ENCODE measurements around the gene RGR.

The RGR gene

DNA sequence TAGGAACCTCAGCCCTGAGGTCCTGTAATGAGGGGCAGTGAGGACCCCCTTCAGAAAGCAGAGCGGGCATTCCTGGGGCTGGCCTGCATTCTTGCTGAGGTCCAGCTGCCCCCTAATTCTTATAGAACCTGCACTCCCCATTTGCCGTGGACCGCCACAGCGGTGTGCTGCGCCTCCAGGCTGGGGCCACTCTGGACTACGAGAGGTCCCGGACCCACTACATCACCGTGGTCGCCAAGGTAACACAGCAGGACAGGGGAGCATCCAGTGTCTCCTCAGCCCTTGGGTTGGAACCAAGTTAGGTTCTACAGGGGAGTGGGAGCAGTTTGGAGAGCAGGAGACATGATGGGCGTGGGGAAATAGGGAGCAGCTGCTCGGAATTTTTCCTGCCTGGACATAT lies 43.2 kb upstream of the RGR start:
- Histone ChIP-seq H3K36me3 (ENCODE audit: insufficient read depth, insufficient read length, low read length) (no peaks in the 10 kb centered on the region), H3K9me3 (ENCODE audit: insufficient read depth, low read length) (no peaks in the 10 kb centered on the region), H3K27me3 (ENCODE audit: insufficient read depth, insufficient read length) (no peaks in the 10 kb centered on the region), H3K4me1 (ENCODE audit: insufficient read depth, insufficient read length) (no peaks in the 10 kb centered on the region), H3K9ac (ENCODE audit: insufficient read length, low read depth) (no peak overlapping the region), H3K4me3 (ENCODE audit: insufficient read length, low read depth) (no peak overlapping the region)
- DNase-seq (ENCODE audit: low read depth, low spot score) = no peak
- TF ChIP-seq ZNF274 (IDR thresholded peaks at IDR 0.05; ENCODE audit: low read depth, low read length) (no peak), YY1 (IDR thresholded peaks at IDR 0.05; ENCODE audit: insufficient read depth, insufficient read length) (no peak), SUZ12 (IDR thresholded peaks at IDR 0.05; ENCODE audit: extremely low read depth, insufficient read depth, insufficient read length) (no peak)

GRCh38 chr10:84202349-84202748 lies 42.5 kb upstream of the RGR start:
- Histone ChIP-seq H3K4me3 (ENCODE audit: insufficient read length, low read depth) (no peak overlapping the region), H3K27me3 (ENCODE audit: insufficient read depth, insufficient read length) (no peaks in the 10 kb centered on the region), H3K36me3 (ENCODE audit: insufficient read depth, insufficient read length, low read length) (no peaks in the 10 kb centered on the region), H3K9me3 (ENCODE audit: insufficient read depth, low read length) (no peaks in the 10 kb centered on the region), H3K4me1 (ENCODE audit: insufficient read depth, insufficient read length) (no peaks in the 10 kb centered on the region), H3K9ac (ENCODE audit: insufficient read length, low read depth) (no peak overlapping the region)
- DNase-seq (ENCODE audit: low read depth, low spot score) = no peak
- TF ChIP-seq SUZ12 (IDR thresholded peaks at IDR 0.05; ENCODE audit: extremely low read depth, insufficient read depth, insufficient read length) (no peak), ZNF274 (IDR thresholded peaks at IDR 0.05; ENCODE audit: low read depth, low read length) (no peak), YY1 (IDR thresholded peaks at IDR 0.05; ENCODE audit: insufficient read depth, insufficient read length) (no peak)

DNA sequence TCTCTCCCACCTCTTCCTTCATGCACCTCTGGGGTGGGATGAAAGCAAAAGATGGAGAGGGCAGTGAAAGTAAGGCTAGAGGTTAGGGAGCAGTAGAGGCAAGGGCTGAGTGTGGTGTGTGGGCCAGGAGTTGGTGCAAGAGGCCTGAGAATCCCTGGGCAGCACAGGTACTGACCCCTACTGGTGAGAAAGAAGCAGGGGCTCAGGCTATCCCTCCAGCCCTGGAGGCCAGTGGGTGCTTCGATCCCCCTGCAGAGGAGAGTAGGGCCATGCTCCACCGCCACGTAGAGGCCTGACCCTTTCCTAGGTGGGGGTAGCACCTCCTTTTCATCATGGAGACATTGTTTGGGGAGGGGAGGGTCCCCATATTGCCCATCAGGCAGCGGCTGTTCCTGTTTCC lies 40.7 kb upstream of the RGR start:
- H3K4me3 ChIP-seq (ENCODE audit: insufficient read length, low read depth) = no peak overlapping the region
- H3K9ac ChIP-seq (ENCODE audit: insufficient read length, low read depth) = no peak overlapping the region
- H3K9me3 ChIP-seq (ENCODE audit: insufficient read depth, low read length) = no peaks in the 10 kb centered on the region
- H3K4me1 ChIP-seq (ENCODE audit: insufficient read depth, insufficient read length) = no peaks in the 10 kb centered on the region
- DNase-seq (ENCODE audit: low read depth, low spot score) = no peak
- TF ChIP-seq SUZ12 (IDR thresholded peaks at IDR 0.05; ENCODE audit: extremely low read depth, insufficient read depth, insufficient read length) (no peak), YY1 (IDR thresholded peaks at IDR 0.05; ENCODE audit: insufficient read depth, insufficient read length) (no peak), ZNF274 (IDR thresholded peaks at IDR 0.05; ENCODE audit: low read depth, low read length) (no peak)
- no peaks in the 10 kb centered on the region for H3K27me3 ChIP-seq (ENCODE audit: insufficient read depth, insufficient read length)
- no peaks in the 10 kb centered on the region for H3K36me3 ChIP-seq (ENCODE audit: insufficient read depth, insufficient read length, low read length)

- no peaks in the 10 kb centered on the region for H3K27me3 ChIP-seq (ENCODE audit: insufficient read depth, insufficient read length)
- TF ChIP-seq YY1 (IDR thresholded peaks at IDR 0.05; ENCODE audit: insufficient read depth, insufficient read length) = no peak
- TF ChIP-seq SUZ12 (IDR thresholded peaks at IDR 0.05; ENCODE audit: extremely low read depth, insufficient read depth, insufficient read length) = no peak
- TF ChIP-seq ZNF274 (IDR thresholded peaks at IDR 0.05; ENCODE audit: low read depth, low read length) = no peak
- H3K9ac ChIP-seq (ENCODE audit: insufficient read length, low read depth) = no peak overlapping the region
- no peaks in the 10 kb centered on the region for H3K9me3 ChIP-seq (ENCODE audit: insufficient read depth, low read length)
- DNase-seq (ENCODE audit: low read depth, low spot score) = no peak
- no peaks in the 10 kb centered on the region for H3K4me1 ChIP-seq (ENCODE audit: insufficient read depth, insufficient read length)
- H3K4me3 ChIP-seq (ENCODE audit: insufficient read length, low read depth) = no peak overlapping the region
- H3K36me3 ChIP-seq (ENCODE audit: insufficient read depth, insufficient read length, low read length) = no peaks in the 10 kb centered on the region
Measured at GRCh38 chr10:84204610-84205009, 40.2 kb upstream of the RGR start.

- Histone ChIP-seq H3K9ac (ENCODE audit: insufficient read length, low read depth) (no peak overlapping the region), H3K36me3 (ENCODE audit: insufficient read depth, insufficient read length, low read length) (no peaks in the 10 kb centered on the region), H3K4me3 (ENCODE audit: insufficient read length, low read depth) (no peak overlapping the region), H3K9me3 (ENCODE audit: insufficient read depth, low read length) (no peaks in the 10 kb centered on the region), H3K27me3 (ENCODE audit: insufficient read depth, insufficient read length) (no peaks in the 10 kb centered on the region), H3K4me1 (ENCODE audit: insufficient read depth, insufficient read length) (no peaks in the 10 kb centered on the region)
- peak; percentile 38 for DNase-seq (ENCODE audit: low read depth, low spot score)
- TF ChIP-seq ZNF274 (IDR thresholded peaks at IDR 0.05; ENCODE audit: low read depth, low read length) (no peak), YY1 (IDR thresholded peaks at IDR 0.05; ENCODE audit: insufficient read depth, insufficient read length) (no peak), SUZ12 (IDR thresholded peaks at IDR 0.05; ENCODE audit: extremely low read depth, insufficient read depth, insufficient read length) (no peak)
Measured at GRCh38 chr10:84205049-84205852, 39.6 kb upstream of the RGR start.

- DNase-seq (ENCODE audit: low read depth, low spot score) = no peak
- Histone ChIP-seq H3K27me3 (ENCODE audit: insufficient read depth, insufficient read length) (no peaks in the 10 kb centered on the region), H3K9me3 (ENCODE audit: insufficient read depth, low read length) (no peaks in the 10 kb centered on the region), H3K36me3 (ENCODE audit: insufficient read depth, insufficient read length, low read length) (no peaks in the 10 kb centered on the region), H3K4me1 (ENCODE audit: insufficient read depth, insufficient read length) (no peaks in the 10 kb centered on the region), H3K9ac (ENCODE audit: insufficient read length, low read depth) (no peak overlapping the region), H3K4me3 (ENCODE audit: insufficient read length, low read depth) (no peak overlapping the region)
- TF ChIP-seq YY1 (IDR thresholded peaks at IDR 0.05; ENCODE audit: insufficient read depth, insufficient read length) = no peak
- no peak for TF ChIP-seq ZNF274 (IDR thresholded peaks at IDR 0.05; ENCODE audit: low read depth, low read length)
- TF ChIP-seq SUZ12 (IDR thresholded peaks at IDR 0.05; ENCODE audit: extremely low read depth, insufficient read depth, insufficient read length) = no peak
Measured at GRCh38 chr10:84205853-84206525, 38.9 kb upstream of the RGR start.

DNA sequence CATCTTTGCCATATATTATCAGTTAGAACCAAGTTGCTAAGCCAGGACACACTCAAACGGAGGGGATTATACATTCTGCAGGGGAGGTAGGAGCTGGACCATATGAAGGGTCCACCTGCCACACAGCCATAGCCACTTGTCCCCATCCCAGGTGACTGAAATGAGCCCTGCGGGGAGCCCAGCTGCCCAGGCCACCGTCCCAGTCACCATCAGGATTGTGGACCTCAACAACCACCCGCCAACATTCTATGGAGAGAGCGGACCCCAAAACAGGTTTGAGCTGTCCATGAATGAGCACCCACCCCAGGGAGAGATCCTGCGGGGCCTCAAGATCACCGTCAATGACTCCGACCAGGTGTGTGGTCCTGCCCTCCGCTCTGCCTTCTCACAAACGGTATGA lies 36.8 kb upstream of the RGR start:
- Histone ChIP-seq H3K36me3 (ENCODE audit: insufficient read depth, insufficient read length, low read length) (no peaks in the 10 kb centered on the region), H3K9me3 (ENCODE audit: insufficient read depth, low read length) (no peaks in the 10 kb centered on the region), H3K9ac (ENCODE audit: insufficient read length, low read depth) (no peak overlapping the region), H3K27me3 (ENCODE audit: insufficient read depth, insufficient read length) (no peaks in the 10 kb centered on the region), H3K4me3 (ENCODE audit: insufficient read length, low read depth) (no peak overlapping the region), H3K4me1 (ENCODE audit: insufficient read depth, insufficient read length) (no peaks in the 10 kb centered on the region)
- DNase-seq (ENCODE audit: low read depth, low spot score) = no peak
- TF ChIP-seq SUZ12 (IDR thresholded peaks at IDR 0.05; ENCODE audit: extremely low read depth, insufficient read depth, insufficient read length) = no peak
- TF ChIP-seq YY1 (IDR thresholded peaks at IDR 0.05; ENCODE audit: insufficient read depth, insufficient read length) = no peak
- TF ChIP-seq ZNF274 (IDR thresholded peaks at IDR 0.05; ENCODE audit: low read depth, low read length) = no peak
